ENCODE measurements around the gene TRIM31.

GRCh38 chr6:30102970-30103871 lies 9.7 kb downstream of the TRIM31 start:
- TF ChIP-seq CTCF (IDR thresholded peaks at IDR 0.05) (peak; percentile 89 to 95 (median 92)), POLR2A (IDR thresholded peaks at IDR 0.05) (no peak), EP300 (IDR thresholded peaks at IDR 0.05) (peak in 1 of 2 donors; percentile 33)

All from tibial nerve (tissue), 4 donors.